ENCODE measurements around the gene LMO2.
A peak's percentile ranks its signal among the peaks of the same experiment; 100 is the strongest.

LMO2 gene

GRCh38 chr11:33885338-33886005, 6.4 kb downstream of the LMO2 start:
- no peak for DNase-seq

- no peak for DNase-seq
Observed at GRCh38 chr11:33884601-33885000, 7.3 kb downstream of the LMO2 start.

- no peak for DNase-seq
Observed at GRCh38 chr11:33884035-33884434, 7.8 kb downstream of the LMO2 start.

GRCh38 chr11:33881651-33882503, 10.0 kb downstream of the LMO2 start:
- DNase-seq: peak in 1 of 2 donors; percentile 41

- no peak for DNase-seq
Observed at GRCh38 chr11:33880979-33881378, 10.9 kb downstream of the LMO2 start.

GRCh38 chr11:33879375-33879774, 12.5 kb downstream of the LMO2 start:
- DNase-seq: no peak

GRCh38 chr11:33877038-33877437, 14.8 kb downstream of the LMO2 start:
- DNase-seq: no peak

GRCh38 chr11:33875621-33876294, 16.1 kb downstream of the LMO2 start:
- DNase-seq: no peak

- no peak for DNase-seq
Observed at GRCh38 chr11:33874910-33875490, 16.9 kb downstream of the LMO2 start.

GRCh38 chr11:33874433-33874832, 17.4 kb downstream of the LMO2 start:
- no peak for DNase-seq

GRCh38 chr11:33869481-33870422, 22.1 kb downstream of the LMO2 start:
- peak; percentile 52 to 91 for DNase-seq

GRCh38 chr11:33868647-33869461, 23.0 kb downstream of the LMO2 start:
- DNase-seq: no peak

- no peak for DNase-seq
Observed at GRCh38 chr11:33867996-33868646, 23.8 kb downstream of the LMO2 start.

- no peak for DNase-seq
Observed at GRCh38 chr11:33867561-33867960, 24.3 kb downstream of the LMO2 start.

GRCh38 chr11:33866936-33867335, 24.9 kb downstream of the LMO2 start:
- DNase-seq: no peak

GRCh38 chr11:33864479-33864878, 27.4 kb downstream of the LMO2 start:
- DNase-seq: no peak

- DNase-seq: no peak
Observed at GRCh38 chr11:33863418-33864172, 28.3 kb downstream of the LMO2 start.

GRCh38 chr11:33861941-33862589, 29.8 kb downstream of the LMO2 start:
- DNase-seq: no peak

GRCh38 chr11:33861386-33861785, 30.5 kb downstream of the LMO2 start:
- no peak for DNase-seq
